ENCODE measurements around the gene PFKFB3. TPM values are rescaled to one million over a fixed set of nuclear protein-coding genes. Genes with fewer than 3 reads are reported as not detected.

The PFKFB3 gene
- total and polyA plus RNA-seq, 7 donors = 10.2 to 33.2 (median 28.0) TPM

- H3K36me3 ChIP-seq = peaks cover 41 to 99% (median 79%) of the 10 kb centered on the region in 4 donors
- 97% methylated on average over 23 of the region's 23 CpGs for WGBS, 2 donors
- no peaks in the 10 kb centered on the region for H3K4me1 ChIP-seq
- intact Hi-C loops (cut with DNase I) = no loop called here
- DNase-seq = no peak
- no peak overlapping the region for H3K27ac ChIP-seq
- no peak for TF ChIP-seq POLR2AphosphoS5 (IDR thresholded peaks at IDR 0.05)
- no peak for TF ChIP-seq EP300 (IDR thresholded peaks at IDR 0.05)
- no peak for TF ChIP-seq POLR2A (IDR thresholded peaks at IDR 0.05)
- TF ChIP-seq CTCF (IDR thresholded peaks at IDR 0.05) = no peak
- H3K27me3 ChIP-seq = no peaks in the 10 kb centered on the region
- no peak overlapping the region for H3K4me3 ChIP-seq
- H3K9me3 ChIP-seq = no peaks in the 10 kb centered on the region
These were observed 23.5 kb downstream of the PFKFB3 start for GRCh38 chr10:6226216-6226615.

GRCh38 chr10:6227346-6227745 lies 24.6 kb downstream of the PFKFB3 start:
- TF ChIP-seq CTCF (IDR thresholded peaks at IDR 0.05) (no peak), POLR2A (IDR thresholded peaks at IDR 0.05) (no peak), POLR2AphosphoS5 (IDR thresholded peaks at IDR 0.05) (no peak), EP300 (IDR thresholded peaks at IDR 0.05) (no peak)
- DNase-seq = no peak
- no peaks in the 10 kb centered on the region for H3K27me3 ChIP-seq
- H3K4me3 ChIP-seq = no peak overlapping the region
- 97% methylated on average over 9 of the region's 9 CpGs for WGBS, 2 donors
- no peaks in the 10 kb centered on the region for H3K9me3 ChIP-seq
- no peak overlapping the region for H3K27ac ChIP-seq
- peaks cover 33 to 99% (median 74%) of the 10 kb centered on the region in 4 donors for H3K36me3 ChIP-seq
- intact Hi-C loops (cut with DNase I) = no loop called here
- H3K4me1 ChIP-seq = no peaks in the 10 kb centered on the region

- WGBS, 2 donors = 91 to 95% methylated on average over 20 of the region's 20 CpGs
These were observed 25.3 kb downstream of the PFKFB3 start for GRCh38 chr10:6228010-6228511.

GRCh38 chr10:6228647-6229046 lies 25.9 kb downstream of the PFKFB3 start:
- Histone ChIP-seq H3K4me3 (no peak overlapping the region), H3K36me3 (peaks cover 35 to 99% (median 73%) of the 10 kb centered on the region in 4 donors), H3K27ac (no peak overlapping the region), H3K27me3 (no peaks in the 10 kb centered on the region), H3K9me3 (no peaks in the 10 kb centered on the region), H3K4me1 (no peaks in the 10 kb centered on the region)
- intact Hi-C loops (cut with DNase I) = no loop called here
- 65 to 67% methylated on average over 5 of the region's 5 CpGs for WGBS, 2 donors
- TF ChIP-seq POLR2AphosphoS5 (IDR thresholded peaks at IDR 0.05) (no peak), POLR2A (IDR thresholded peaks at IDR 0.05) (no peak), EP300 (IDR thresholded peaks at IDR 0.05) (no peak), CTCF (IDR thresholded peaks at IDR 0.05) (no peak)
- DNase-seq = no peak

More at GRCh38 chr10:6228010-6228511, 25.3 kb downstream of the PFKFB3 start:
- peaks cover 35 to 99% (median 73%) of the 10 kb centered on the region in 4 donors for H3K36me3 ChIP-seq
- DNase-seq = no peak
- no peaks in the 10 kb centered on the region for H3K4me1 ChIP-seq
- no peaks in the 10 kb centered on the region for H3K27me3 ChIP-seq
- no peak overlapping the region for H3K27ac ChIP-seq
- no peaks in the 10 kb centered on the region for H3K9me3 ChIP-seq
- TF ChIP-seq POLR2AphosphoS5 (IDR thresholded peaks at IDR 0.05) = no peak
- no peak for TF ChIP-seq CTCF (IDR thresholded peaks at IDR 0.05)
- TF ChIP-seq POLR2A (IDR thresholded peaks at IDR 0.05) = no peak
- no peak for TF ChIP-seq EP300 (IDR thresholded peaks at IDR 0.05)
- no peak overlapping the region for H3K4me3 ChIP-seq
- intact Hi-C loops (cut with DNase I) = no loop called here

GRCh38 chr10:6229290-6229689 lies 26.6 kb downstream of the PFKFB3 start:
- intact Hi-C loops (cut with DNase I) = no loop called here
- Histone ChIP-seq H3K9me3 (no peaks in the 10 kb centered on the region), H3K4me3 (no peak overlapping the region), H3K27ac (no peak overlapping the region), H3K36me3 (peaks cover 36 to 99% (median 73%) of the 10 kb centered on the region in 4 donors), H3K27me3 (no peaks in the 10 kb centered on the region), H3K4me1 (no peaks in the 10 kb centered on the region)
- no peak for DNase-seq
- TF ChIP-seq CTCF (IDR thresholded peaks at IDR 0.05) (no peak), POLR2A (IDR thresholded peaks at IDR 0.05) (no peak), EP300 (IDR thresholded peaks at IDR 0.05) (no peak), POLR2AphosphoS5 (IDR thresholded peaks at IDR 0.05) (no peak)
- 95 to 96% methylated on average over 15 of the region's 15 CpGs for WGBS, 2 donors

Measured in sigmoid colon (tissue), 7 donors.